Neural cell (in vitro differentiated cells): ENCODE results near the gene TRAK1. TPM values are rescaled to one million over a fixed set of nuclear protein-coding genes. Genes with fewer than 3 reads are reported as not detected.

Experiments
- H2AFZ ChIP-seq: fragments of 200-600, 300-800 bp; sonication (generic), shearing (Covaris generic); 2 replicates; pipeline ENCODE4 v1.6.0; 2014; ENCODE audit warnings: low read depth, mild to moderate bottlenecking, antibody characterized with exemption, low read length, moderate library complexity
- H3F3A ChIP-seq: fragments of 200-600 bp; shearing (Covaris generic); 2 replicates; pipeline ENCODE4 v1.6.1; 2016; ENCODE audit warnings: mild to moderate bottlenecking, moderate library complexity, mixed read lengths, antibody characterized with exemption, low read length; ENCODE audit not compliant: insufficient read depth, poor library complexity, severe bottlenecking
- H3K27ac ChIP-seq: fragments of 200-600, 300-800 bp; sonication (generic), shearing (Covaris generic); 2 replicates; pipeline ENCODE4 v1.5.1; 2014; ENCODE audit warnings: mild to moderate bottlenecking, low read length, moderate library complexity
- H3K27me3 ChIP-seq: fragments of 300-800, 200-600 bp; sonication (generic), shearing (Covaris generic); 2 replicates; pipeline ENCODE4 v1.6.0; 2014; ENCODE audit warnings: mild to moderate bottlenecking, low read depth, low read length, moderate library complexity; ENCODE audit not compliant: insufficient read depth
- H3K36me3 ChIP-seq: fragments of 300-800, 200-600 bp; sonication (generic), shearing (Covaris generic); 2 replicates; pipeline ENCODE4 v1.5.1; 2014; ENCODE audit warnings: mild to moderate bottlenecking, antibody characterized with exemption, low read length, moderate library complexity; ENCODE audit not compliant: insufficient read depth
- H3K4me2 ChIP-seq: fragments of 300-800, 200-600 bp; sonication (generic), shearing (Covaris generic); 2 replicates; pipeline ENCODE4 v1.6.0; 2014; ENCODE audit warnings: mild to moderate bottlenecking, low read length
- H3K4me3 ChIP-seq: fragments of 300-800, 200-600 bp; sonication (generic), shearing (Covaris generic); 2 replicates; pipeline ENCODE4 v1.5.1; 2014; ENCODE audit warnings: mild to moderate bottlenecking, low read length, moderate library complexity
- H3K79me2 ChIP-seq: fragments of 200-600 bp; shearing (Covaris generic); replicated peaks from 2 replicates; pipeline ENCODE4 v1.6.0; 2014; ENCODE audit warnings: mild to moderate bottlenecking, low read length, moderate library complexity; ENCODE audit not compliant: insufficient read depth
- H3K9ac ChIP-seq: fragments of 300-800, 200-600 bp; sonication (generic), shearing (Covaris generic); 2 replicates; pipeline ENCODE4 v1.6.1; 2016; ENCODE audit warnings: mild to moderate bottlenecking, low read length, mixed read lengths
- H3K9me2 ChIP-seq: fragments of 200-600 bp; shearing (Covaris generic); 2 replicates; pipeline ENCODE4 v1.6.1; 2016; ENCODE audit warnings: mild to moderate bottlenecking, low read length, mixed read lengths; ENCODE audit not compliant: insufficient read depth
- H3K9me3 ChIP-seq: fragments of 200-600, 300-800 bp; sonication (generic), shearing (Covaris generic); 2 replicates; pipeline ENCODE4 v1.6.1; 2016; ENCODE audit warnings: mild to moderate bottlenecking, mixed run types, low read length, moderate library complexity, mixed read lengths
- H4K20me1 ChIP-seq: fragments of 200-600 bp; shearing (Covaris generic); 2 replicates; pipeline ENCODE4 v1.6.1; 2016; ENCODE audit warnings: mild to moderate bottlenecking, mixed run types; ENCODE audit not compliant: insufficient read depth
- EP300 ChIP-seq: fragments of 450-650 bp; conservative IDR thresholded peaks from 2 replicates; pipeline ENCODE4 v1.6.1; 2014; ENCODE audit warnings: antibody characterized with exemption, mild to moderate bottlenecking, moderate library complexity; ENCODE audit not compliant: poor library complexity, severe bottlenecking
- EZH2 ChIP-seq: fragments of 200-600, 300-800 bp; shearing (Covaris generic), sonication (generic); IDR thresholded peaks from 2 replicates; pipeline ENCODE4 v1.6.1; 2014; ENCODE audit warnings: antibody characterized with exemption, low read length, borderline replicate concordance, mild to moderate bottlenecking; ENCODE audit not compliant: insufficient read depth, poor library complexity, severe bottlenecking
- MXI1 ChIP-seq: fragments of 450-650 bp; conservative IDR thresholded peaks from 2 replicates; pipeline ENCODE4 v1.6.1; 2014; ENCODE audit warnings: antibody characterized with exemption, mild to moderate bottlenecking; ENCODE audit not compliant: poor library complexity, severe bottlenecking
- POLR2AphosphoS5 ChIP-seq: IDR thresholded peaks from 2 replicates; pipeline ENCODE4 v1.6.1; 2012
- RAD21 ChIP-seq: fragments of 450-650 bp; conservative IDR thresholded peaks from 2 replicates; pipeline ENCODE4 v1.6.1; 2014; ENCODE audit warnings: antibody characterized with exemption, mild to moderate bottlenecking, moderate library complexity
- SMC3 ChIP-seq: fragments of 450-650 bp; conservative IDR thresholded peaks from 2 replicates; pipeline ENCODE4 v1.6.1; 2014; ENCODE audit warnings: antibody characterized with exemption, mild to moderate bottlenecking, moderate library complexity; ENCODE audit not compliant: poor library complexity
- TAF1 ChIP-seq: IDR thresholded peaks from 2 replicates; pipeline ENCODE4 v1.6.1; 2012; ENCODE audit warnings: low read depth
- polyA plus RNA-seq: library from polyadenylated mRNA; depleted of rRNA; stranded (reverse); fragments of >200 nt; gene quantifications from 2 replicates; pipeline ENCODE4 v1.2.3, GENCODE V29; 2014
- TF ChIP-seq, protein P1 (sequence below): IDR thresholded peaks from 2 replicates; pipeline ENCODE4 v1.6.1; 2012; ENCODE audit warnings: borderline replicate concordance
- TF ChIP-seq, protein P2 (sequence below): fragments of 450-650 bp; IDR thresholded peaks from 2 replicates; pipeline ENCODE4 v1.5.1; 2014; ENCODE audit warnings: antibody characterized with exemption, mild to moderate bottlenecking, moderate library complexity; ENCODE audit not compliant: poor library complexity, severe bottlenecking

The TRAK1 gene
- polyA plus RNA-seq, 1 donor from 2014 or later, result 34.7 TPM

DNA sequence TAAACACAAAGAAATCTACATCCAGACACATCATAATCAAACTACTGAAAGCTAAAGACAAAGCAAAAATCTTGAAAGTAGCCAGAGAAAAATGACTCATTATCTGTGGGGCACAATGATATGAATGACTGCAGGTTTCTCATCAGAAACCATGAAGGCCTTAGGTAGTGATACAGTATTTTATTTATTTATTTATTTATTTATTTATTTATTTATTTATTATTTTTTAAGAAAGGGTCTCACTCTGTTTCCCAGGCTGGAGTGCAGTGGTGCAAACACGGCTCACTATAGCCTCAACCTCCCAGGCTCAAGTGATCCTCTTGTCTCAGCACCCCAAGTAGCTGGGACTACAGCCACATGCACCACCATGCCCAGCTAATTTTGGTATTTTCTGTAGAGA, 159.6 kb downstream of the TRAK1 start:
- Histone ChIP-seq H3K27ac (no peak overlapping the region), H3F3A (no peaks in the 10 kb centered on the region), H3K79me2 (no peaks in the 10 kb centered on the region), H3K36me3 (no peaks in the 10 kb centered on the region), H3K9me3 (no peaks in the 10 kb centered on the region), H2AFZ (no peak overlapping the region), H3K4me3 (no peak overlapping the region), H3K4me2 (no peak overlapping the region), H3K27me3 (no peaks in the 10 kb centered on the region), H3K9ac (no peak overlapping the region), H4K20me1 (no peaks in the 10 kb centered on the region), H3K9me2 (no peaks in the 10 kb centered on the region)
- no peak for TF ChIP-seq SMC3
- no peak for TF ChIP-seq EP300
- TF ChIP-seq, protein P1, sequence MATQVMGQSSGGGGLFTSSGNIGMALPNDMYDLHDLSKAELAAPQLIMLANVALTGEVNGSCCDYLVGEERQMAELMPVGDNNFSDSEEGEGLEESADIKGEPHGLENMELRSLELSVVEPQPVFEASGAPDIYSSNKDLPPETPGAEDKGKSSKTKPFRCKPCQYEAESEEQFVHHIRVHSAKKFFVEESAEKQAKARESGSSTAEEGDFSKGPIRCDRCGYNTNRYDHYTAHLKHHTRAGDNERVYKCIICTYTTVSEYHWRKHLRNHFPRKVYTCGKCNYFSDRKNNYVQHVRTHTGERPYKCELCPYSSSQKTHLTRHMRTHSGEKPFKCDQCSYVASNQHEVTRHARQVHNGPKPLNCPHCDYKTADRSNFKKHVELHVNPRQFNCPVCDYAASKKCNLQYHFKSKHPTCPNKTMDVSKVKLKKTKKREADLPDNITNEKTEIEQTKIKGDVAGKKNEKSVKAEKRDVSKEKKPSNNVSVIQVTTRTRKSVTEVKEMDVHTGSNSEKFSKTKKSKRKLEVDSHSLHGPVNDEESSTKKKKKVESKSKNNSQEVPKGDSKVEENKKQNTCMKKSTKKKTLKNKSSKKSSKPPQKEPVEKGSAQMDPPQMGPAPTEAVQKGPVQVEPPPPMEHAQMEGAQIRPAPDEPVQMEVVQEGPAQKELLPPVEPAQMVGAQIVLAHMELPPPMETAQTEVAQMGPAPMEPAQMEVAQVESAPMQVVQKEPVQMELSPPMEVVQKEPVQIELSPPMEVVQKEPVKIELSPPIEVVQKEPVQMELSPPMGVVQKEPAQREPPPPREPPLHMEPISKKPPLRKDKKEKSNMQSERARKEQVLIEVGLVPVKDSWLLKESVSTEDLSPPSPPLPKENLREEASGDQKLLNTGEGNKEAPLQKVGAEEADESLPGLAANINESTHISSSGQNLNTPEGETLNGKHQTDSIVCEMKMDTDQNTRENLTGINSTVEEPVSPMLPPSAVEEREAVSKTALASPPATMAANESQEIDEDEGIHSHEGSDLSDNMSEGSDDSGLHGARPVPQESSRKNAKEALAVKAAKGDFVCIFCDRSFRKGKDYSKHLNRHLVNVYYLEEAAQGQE, result no peak
- TF ChIP-seq EZH2, result no peak
- TF ChIP-seq, protein P2, sequence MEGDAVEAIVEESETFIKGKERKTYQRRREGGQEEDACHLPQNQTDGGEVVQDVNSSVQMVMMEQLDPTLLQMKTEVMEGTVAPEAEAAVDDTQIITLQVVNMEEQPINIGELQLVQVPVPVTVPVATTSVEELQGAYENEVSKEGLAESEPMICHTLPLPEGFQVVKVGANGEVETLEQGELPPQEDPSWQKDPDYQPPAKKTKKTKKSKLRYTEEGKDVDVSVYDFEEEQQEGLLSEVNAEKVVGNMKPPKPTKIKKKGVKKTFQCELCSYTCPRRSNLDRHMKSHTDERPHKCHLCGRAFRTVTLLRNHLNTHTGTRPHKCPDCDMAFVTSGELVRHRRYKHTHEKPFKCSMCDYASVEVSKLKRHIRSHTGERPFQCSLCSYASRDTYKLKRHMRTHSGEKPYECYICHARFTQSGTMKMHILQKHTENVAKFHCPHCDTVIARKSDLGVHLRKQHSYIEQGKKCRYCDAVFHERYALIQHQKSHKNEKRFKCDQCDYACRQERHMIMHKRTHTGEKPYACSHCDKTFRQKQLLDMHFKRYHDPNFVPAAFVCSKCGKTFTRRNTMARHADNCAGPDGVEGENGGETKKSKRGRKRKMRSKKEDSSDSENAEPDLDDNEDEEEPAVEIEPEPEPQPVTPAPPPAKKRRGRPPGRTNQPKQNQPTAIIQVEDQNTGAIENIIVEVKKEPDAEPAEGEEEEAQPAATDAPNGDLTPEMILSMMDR, result no peak
- TF ChIP-seq MXI1, result no peak
- TF ChIP-seq TAF1, result no peak
- no peak for TF ChIP-seq POLR2AphosphoS5
- TF ChIP-seq RAD21, result no peak

DNA sequence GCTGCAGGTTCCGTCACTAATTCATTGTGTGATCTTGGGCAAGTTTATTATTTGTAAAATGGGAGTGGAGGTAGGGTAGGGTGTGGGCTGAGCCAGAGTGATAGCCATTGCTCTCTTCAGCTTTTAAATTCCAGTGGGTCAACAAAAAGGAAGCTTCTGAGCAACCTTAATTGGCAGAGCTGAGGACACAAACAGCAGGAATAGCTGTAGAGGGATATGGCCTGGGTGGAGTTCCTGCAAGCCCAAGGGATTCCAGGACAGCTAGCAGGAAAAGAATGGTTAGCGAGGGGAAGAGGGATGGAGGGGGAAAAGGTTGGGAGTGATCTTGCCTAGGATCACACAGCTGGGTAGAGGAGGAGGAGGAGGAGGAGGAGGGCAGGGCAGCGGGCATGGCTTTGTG, 163.4 kb downstream of the TRAK1 start:
- Histone ChIP-seq H3K27me3 (no peaks in the 10 kb centered on the region), H3K27ac (no peak overlapping the region), H3K9me3 (no peaks in the 10 kb centered on the region), H3K9me2 (no peaks in the 10 kb centered on the region), H3K4me3 (no peak overlapping the region), H4K20me1 (no peaks in the 10 kb centered on the region), H3K9ac (no peak overlapping the region), H3K4me2 (no peak overlapping the region), H3F3A (no peaks in the 10 kb centered on the region), H3K36me3 (no peaks in the 10 kb centered on the region), H3K79me2 (no peaks in the 10 kb centered on the region), H2AFZ (no peak overlapping the region)
- TF ChIP-seq TAF1, result no peak
- TF ChIP-seq EP300, result no peak
- TF ChIP-seq, protein P1, result no peak
- TF ChIP-seq POLR2AphosphoS5, result no peak
- TF ChIP-seq, protein P2, result no peak
- no peak for TF ChIP-seq EZH2
- no peak for TF ChIP-seq SMC3
- TF ChIP-seq MXI1, result no peak
- no peak for TF ChIP-seq RAD21
